Stimulated activated CD8-positive, alpha-beta memory T cell treated with anti-CD3 and anti-CD28 coated beads, Interleukin-12 subunit alpha, Interleukin-12 subunit beta, amount 100 ng/mL, for 4 hours (primary cell): ENCODE data around the gene MYOD1.

ENCODE experiments used
- DNase-seq: peaks from one replicate; pipeline ENCODE4 v3.0.0-alpha.2; 2020; ENCODE audit warnings: low read depth

The MYOD1 gene

DNA sequence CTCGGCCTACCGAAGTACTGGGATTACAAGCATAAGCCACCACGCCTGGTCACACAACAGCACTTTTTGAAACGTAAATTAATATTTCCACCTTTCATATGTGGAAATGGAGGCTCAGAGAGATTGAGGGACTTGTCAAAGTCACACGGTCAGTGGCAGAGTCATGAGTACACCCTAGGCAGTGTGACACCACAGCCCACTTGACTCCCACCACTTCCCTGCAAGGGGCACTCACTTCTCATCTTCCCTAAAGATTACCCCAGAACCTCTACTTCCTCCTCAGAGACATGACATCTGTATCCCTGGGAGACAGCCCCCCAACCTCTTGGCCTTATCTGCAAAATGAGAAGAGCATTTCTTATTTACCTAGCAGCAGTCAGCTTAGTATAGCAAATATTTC lies 16.5 kb upstream of the MYOD1 start:
- DNase-seq: no peak

DNA sequence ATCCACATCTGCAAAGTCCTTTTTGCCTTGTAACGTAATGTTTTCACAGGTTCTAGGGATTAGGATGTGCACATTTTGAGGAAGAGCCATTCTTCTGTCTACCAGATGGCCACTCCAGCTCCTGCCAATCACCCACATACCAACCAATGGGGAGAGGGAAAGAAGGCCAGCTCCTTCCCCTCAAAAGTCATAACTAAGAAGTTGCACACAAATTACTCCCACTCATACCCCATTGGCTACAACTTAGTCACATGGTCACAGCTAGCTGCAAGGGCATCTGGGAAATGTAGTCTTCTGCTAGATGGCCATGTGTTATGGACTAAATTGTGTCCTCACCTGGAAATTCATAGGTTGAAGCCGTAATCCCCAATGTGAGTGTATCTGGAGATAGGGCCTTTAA lies 15.4 kb upstream of the MYOD1 start:
- DNase-seq: no peak

DNA sequence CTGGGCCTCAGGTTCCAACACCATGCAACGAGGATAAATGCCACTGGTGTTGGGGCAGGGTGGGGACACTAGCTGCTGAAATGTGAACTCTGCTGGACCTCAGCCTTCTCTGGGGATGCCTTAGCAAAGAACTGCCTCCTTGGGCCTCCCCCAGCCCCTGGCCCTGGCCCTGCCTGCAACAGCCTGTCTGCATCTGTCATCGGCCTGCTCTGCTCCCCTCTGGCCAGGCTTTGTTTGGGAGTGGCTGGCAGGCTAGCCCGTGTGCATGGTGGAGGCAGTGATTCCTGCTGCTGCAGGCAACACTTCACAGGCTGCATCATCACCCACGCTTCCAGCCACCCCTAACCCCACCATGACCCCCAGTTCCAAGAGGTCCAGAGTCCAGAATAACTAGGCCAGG lies 11.5 kb upstream of the MYOD1 start:
- DNase-seq: no peak

DNA sequence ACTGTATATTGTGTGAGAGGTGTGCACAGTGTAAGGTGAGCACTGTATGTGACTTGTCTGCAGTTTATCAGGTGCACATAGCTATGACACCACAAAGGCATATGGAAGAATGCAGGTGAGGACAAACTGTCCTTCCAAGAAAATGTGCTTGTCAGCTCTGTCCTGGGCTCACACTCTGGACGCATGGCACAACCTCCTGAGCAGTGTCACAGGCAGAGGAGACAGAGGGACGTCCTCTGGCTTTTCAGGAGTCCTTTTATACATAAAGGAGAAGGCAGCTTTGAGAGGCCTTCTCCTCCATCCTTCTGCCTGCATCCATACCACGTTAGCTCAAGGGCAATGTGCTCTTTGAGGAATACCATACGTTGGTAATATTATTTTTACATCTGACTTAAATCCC lies 7.5 kb upstream of the MYOD1 start:
- DNase-seq: no peak

DNA sequence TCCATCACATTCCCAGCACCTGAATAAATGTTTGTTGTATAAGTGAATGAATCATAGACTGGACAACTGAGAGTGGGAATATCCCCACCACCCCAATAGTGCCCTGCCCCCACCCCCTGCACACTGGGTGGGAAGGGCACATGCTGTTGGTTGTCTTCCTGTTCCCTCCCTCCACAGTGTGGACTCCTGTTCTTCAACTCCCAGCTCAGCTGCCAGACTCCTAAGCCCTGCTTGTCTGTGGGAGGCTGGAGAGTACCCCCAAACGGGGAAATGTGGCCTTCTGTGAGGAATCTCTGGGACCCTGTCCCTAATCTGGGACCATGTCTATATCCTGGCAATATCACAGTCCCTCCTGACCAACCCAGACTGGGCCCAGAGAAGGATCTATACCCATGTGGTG lies 5.5 kb upstream of the MYOD1 start:
- no peak for DNase-seq

DNA sequence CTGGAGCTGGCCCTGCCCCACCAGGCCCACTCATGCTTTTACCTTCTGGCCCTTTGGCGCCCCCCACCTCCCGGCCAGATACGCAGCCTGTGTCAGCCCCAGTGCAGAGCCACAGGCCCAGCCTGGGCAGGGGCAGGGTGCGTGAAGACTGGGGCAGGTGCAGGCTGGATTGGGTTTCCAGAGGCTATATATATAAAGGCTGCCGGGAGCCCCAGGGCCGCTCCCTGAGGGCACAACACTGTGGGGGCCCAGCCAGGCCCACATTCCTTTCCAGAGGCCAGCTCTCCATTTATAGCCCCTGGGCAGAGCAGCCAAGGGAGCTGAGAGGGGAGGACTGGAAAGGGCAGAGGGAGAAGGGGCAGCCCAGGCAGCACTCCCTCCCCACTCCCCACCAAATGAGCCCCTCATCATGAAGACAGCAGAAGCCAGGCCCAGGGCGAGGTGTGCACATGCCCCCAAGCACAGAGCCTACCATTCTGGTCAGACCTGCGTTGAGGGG lies 5.0 kb upstream of the MYOD1 start:
- DNase-seq: no peak

DNA sequence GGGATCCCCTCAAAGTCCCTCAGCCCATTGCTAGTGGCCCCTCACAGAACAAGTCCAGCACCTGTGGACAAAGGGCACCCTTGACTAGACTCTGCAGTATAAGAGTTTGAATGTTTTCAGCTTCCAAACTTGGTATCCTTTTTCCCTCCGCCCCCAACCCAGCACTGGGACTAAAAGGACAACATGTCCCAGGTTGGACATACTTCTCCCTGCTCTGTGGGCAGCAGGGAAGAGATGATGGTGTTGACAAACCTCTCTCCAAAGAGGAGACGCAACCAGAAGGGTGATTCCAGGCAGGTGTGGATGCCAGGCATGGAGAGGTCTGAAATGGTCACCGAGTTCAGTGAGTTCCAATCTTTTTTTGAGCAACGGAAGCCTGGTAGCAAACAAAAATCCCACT lies 4.5 kb upstream of the MYOD1 start:
- DNase-seq: no peak

DNA sequence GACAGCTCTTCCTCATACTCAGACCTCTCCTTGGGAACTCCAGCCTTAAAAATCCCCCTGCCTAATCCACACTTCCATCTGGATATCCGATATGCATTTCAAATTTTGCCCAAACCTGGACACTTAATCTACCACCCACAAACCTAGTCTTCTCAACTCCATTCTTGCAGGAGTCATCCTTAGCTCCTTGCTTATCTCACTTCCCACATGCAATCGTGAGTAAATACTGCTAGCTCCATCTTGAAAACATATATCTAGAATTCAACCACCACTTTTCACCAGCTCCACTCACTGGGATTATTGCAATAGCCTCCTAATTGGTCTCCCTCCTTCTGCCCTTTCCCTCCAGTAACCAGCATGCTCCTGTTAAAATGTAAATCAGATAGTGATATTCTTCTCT lies 2.6 kb upstream of the MYOD1 start:
- DNase-seq: no peak

DNA sequence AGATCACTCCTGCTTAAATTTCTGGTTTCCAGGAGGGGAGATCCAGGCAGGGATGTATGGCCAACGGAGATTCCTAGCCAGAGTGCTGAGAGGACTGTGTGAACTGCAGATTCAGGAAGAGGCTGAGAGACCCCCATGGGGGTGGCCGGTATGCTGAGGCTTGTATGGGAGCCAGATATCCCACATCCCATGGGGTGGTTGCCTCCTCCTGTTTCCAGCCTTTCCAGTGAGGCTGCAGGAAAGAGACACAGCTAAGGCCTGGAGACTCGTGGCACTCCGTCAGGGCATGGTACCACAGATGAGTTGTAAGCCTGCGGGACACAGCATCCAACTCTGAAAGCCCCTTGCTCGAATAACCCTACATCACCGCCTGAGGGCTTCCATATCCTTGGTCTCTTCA lies 1.4 kb upstream of the MYOD1 start:
- DNase-seq: no peak

DNA sequence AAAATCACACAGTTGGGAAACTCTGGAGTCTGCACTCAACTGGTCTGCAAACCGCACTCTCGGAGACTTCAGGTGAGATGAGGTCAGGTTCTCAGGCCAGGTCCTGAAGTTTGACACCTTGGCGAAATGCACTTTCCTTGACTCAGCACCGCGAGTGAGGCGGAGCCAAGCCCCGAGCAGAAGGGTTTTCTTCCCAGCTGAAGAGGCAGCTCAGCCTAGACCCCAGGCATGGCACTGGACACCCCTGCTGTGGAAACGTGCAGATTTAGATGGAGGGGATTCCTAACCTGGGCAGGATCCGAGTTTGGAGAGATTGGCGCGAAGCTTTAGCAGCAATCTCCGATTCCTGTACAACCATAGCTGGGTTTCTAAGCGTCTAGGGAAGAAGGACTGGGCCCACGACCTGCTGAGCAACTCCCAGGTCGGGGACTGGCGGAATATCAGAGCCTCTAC lies 835 bp upstream of the MYOD1 start:
- DNase-seq: no peak

DNA sequence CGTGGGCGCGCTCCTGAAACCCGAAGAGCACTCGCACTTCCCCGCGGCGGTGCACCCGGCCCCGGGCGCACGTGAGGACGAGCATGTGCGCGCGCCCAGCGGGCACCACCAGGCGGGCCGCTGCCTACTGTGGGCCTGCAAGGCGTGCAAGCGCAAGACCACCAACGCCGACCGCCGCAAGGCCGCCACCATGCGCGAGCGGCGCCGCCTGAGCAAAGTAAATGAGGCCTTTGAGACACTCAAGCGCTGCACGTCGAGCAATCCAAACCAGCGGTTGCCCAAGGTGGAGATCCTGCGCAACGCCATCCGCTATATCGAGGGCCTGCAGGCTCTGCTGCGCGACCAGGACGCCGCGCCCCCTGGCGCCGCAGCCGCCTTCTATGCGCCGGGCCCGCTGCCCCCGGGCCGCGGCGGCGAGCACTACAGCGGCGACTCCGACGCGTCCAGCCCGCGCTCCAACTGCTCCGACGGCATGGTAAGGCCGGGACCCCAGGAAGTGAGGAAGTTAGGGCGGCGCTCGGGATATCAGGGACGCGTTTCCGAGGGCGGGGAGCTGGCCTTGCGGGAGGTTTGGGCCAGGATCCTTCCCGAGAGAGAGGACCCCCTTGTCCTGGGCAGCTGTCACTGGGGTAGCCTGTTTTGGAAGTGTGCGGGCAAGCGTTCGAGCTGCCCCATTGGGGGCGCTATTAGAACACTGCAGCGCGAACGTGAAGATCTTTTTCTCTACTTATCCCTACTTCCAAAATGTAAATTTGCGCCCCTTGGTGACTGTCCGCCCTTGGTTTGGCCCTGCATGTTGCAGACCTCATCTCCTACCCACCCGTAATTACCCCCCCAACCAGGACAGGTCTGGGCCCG lies 796 bp downstream of the MYOD1 start:
- DNase-seq: no peak

DNA sequence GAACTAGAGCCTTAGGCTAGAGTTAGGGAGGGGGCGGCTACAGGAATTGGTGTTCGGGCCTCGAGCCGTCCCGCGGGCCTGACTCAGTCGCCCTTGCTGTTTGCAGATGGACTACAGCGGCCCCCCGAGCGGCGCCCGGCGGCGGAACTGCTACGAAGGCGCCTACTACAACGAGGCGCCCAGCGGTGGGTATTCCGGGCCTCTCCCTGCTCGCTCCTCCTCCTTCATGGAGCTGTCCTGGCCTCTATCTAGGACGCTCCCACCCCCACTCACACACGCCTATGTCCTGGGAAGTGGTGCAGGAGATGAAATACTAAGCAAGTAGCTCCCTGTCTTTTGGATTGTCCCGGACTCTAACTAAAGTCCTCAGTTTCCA lies 1.4 kb downstream of the MYOD1 start:
- no peak for DNase-seq

DNA sequence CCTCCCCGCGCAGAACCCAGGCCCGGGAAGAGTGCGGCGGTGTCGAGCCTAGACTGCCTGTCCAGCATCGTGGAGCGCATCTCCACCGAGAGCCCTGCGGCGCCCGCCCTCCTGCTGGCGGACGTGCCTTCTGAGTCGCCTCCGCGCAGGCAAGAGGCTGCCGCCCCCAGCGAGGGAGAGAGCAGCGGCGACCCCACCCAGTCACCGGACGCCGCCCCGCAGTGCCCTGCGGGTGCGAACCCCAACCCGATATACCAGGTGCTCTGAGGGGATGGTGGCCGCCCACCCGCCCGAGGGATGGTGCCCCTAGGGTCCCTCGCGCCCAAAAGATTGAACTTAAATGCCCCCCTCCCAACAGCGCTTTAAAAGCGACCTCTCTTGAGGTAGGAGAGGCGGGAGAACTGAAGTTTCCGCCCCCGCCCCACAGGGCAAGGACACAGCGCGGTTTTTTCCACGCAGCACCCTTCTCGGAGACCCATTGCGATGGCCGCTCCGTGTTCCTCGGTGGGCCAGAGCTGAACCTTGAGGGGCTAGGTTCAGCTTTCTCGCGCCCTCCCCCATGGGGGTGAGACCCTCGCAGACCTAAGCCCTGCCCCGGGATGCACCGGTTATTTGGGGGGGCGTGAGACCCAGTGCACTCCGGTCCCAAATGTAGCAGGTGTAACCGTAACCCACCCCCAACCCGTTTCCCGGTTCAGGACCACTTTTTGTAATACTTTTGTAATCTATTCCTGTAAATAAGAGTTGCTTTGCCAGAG lies 2.0 kb downstream of the MYOD1 start:
- DNase-seq: no peak

DNA sequence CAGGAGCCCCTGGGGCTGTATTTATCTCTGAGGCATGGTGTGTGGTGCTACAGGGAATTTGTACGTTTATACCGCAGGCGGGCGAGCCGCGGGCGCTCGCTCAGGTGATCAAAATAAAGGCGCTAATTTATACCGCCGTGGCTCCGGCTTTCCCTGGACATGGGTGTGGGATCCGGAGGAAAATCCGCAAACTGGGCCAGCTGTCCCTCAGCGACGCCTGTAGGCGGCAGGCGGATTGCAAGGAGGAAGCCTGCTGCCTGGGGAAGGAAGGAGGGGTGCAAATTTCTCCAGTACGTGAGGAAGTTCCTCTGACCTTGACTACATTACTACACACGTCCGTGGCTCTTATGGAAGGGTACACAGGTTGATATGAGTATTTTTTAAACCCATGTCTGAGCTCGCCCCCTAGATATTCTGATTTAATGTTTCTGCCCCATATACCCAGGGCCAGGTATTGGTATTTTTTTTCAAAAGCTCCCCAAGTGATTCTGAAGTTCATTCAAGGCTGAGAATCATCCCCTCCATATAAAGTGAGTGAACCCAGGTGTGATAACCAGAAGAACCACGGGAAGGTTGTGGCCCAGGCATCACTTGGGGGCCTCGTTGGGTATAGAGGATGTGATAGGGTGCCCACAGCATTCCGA lies 2.8 kb downstream of the MYOD1 start:
- DNase-seq: no peak

DNA sequence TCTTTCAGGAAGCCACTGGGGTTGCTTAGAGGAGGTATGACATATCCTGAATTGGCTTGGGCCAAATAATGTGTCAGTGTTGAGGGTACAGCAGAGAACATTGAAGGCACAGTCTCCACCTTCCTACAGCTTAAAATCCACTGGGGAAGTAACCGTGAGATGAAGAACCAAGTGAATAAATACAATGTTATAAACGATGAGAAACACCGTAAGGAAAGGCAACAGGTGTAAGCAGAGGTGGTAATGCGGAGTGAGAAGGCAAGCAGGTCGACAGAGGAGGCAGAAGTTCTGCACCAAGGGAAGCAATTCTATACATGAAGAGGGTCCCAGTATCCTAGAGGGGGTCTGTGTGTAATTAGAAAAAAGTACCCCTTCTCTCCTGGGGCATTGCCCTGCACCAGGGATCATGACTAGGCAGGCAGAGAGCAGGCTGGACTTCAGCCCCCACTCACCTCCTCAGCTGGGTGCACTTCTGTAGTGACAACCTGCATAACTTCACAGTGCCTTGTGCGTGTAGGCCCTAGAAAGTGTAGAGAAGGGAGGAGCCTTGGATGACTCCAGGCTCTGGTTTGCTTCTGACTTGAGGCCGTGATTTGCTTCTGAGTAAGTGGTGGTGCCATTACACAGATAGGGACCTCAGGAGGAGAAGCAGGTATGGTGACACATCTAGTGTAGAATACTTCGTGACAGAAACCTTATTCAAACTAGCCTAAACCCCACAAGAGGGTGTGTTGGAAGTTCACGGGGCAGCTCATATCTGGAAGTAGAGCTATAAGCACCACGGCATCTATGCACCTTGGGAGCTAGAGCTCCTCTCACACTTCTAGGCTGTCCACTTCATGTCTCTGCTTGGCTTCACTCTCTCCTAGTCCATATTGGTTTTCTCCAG lies 4.9 kb downstream of the MYOD1 start:
- DNase-seq: no peak

DNA sequence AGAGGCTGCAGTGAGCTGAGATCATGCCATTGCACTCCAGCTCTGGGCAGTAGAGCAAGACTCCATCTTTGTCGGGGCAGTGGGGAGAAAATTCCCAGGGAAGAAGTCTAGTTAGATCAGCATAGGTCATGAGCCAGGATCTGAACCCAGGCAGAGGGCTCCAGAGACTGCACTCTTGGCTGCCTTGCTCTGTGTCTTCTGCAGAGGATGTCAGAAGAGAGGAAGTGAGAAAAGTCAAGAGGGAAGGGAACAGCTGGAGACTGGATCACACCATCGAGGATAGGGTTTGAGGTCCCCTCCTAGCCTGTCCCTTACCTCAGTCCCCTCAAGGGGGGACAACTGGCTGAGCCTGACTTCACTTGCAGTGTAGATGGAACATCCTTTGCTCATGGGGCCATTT lies 5.8 kb downstream of the MYOD1 start:
- no peak for DNase-seq

DNA sequence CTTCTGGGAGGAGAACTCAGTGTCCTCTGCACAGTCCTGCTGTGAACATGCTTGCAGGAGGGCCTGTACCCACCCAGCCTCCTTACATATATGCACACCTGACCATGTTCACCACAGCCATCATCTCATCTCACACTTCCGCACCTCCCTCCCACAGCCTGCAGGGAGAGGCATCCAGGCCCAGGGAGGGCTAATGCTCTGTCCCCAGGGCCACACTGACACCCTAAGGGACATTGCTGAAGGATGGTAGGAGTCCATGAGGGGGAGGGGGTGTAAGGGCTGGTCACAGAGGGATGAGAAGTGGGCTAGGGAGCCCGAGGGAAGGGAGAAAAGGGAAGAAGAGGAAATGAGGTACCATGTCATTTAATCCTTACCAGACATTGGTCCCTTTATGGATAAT lies 10.8 kb downstream of the MYOD1 start:
- no peak for DNase-seq

DNA sequence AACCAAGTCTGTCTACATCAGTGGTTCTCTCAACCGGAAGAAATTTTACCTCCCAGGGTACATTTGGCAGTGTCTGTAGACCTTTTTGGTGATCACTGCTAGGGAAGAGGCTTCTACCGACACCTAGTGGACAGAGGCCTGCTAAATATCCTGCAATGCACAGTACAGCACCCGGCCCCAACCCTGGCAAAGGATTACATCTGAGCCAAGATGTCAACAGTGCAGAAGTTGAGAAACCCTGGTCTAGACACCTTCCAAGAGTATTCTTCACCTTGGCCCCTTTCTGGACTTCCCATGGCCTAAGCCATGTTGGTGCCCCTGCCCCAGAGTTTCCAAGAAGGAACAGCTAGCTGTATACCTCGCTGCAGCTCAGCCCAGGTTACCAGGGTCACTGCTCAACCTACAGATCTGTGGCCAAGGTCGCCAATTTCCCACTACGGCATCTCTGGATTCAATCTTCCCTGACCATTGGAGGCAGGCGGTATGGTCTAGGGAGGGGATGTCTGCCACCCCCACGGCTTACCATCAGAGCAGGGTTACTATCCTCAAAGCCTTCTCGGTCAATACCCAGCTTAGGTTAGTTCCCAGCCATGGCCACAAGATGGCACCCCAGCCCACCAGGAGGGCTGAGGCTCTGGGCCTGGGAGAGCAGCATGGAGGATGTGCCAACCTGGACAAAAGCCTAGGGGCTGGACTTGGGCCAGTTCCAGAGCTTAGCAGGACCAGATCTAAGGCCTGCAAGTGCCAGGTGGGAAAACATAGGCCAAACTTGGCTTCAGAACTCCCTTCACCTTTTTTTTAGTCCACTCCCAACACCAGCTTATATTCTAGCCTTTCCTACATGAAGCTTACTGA lies 11.5 kb downstream of the MYOD1 start:
- DNase-seq: peak; percentile 16

DNA sequence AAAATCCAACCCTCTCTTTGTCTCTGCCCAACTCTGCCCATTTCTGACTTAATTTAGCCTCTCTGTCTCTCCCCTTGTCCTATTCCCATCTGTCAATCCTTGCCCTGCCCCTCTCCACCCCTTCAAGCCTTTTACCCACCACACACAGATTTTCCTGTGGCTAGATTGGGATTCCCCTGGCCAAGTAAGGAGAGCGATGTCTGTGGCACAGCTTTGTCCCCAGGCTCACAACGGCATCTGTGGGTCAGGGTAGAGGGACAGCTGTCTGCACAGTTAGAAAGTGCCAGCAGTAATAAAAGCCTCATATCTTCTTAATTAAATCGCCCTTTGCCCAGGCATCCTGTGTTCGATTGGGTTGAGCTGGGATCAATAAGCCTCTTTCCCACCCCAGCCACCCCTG lies 13.9 kb downstream of the MYOD1 start:
- no peak for DNase-seq

DNA sequence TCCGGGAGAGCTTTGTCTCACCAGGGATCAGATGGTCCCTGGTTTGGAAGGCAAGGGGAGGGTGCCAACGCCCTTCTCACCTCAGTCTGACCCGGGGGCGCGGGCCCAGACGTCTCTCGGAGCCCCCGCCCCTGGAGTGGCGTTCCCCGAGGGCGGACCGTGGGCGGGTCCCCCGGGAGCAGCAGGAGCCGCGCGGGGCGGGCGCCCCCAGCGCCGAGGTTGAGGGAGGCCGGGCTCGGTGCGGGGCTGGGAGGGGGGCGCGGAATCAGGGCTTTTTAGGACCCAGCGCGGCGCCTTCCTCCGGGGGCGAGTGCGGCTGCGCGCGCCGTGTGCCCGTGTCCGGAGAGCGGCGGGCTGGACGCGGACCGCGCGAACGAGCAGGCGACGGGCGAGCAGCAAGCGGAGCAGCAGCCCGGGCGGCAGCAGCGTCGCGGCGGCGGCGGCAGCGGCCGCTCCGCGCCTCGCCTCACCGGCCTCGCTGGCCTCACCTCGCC lies 15.1 kb downstream of the MYOD1 start, which contains the start of gene KCNC1:
KCNC1 (plus strand) TSS at position 364 of the 494 bp plus-strand sequence. CDS start 1,222 bp downstream, outside the sequence.
- DNase-seq: no peak
